Mesodermal cell (in vitro differentiated cells): ENCODE results near the gene NAP1L4.
A peak's percentile ranks its signal among the peaks of the same experiment; 100 is the strongest.
"Not testable (repeated sequence)": the region's sequence is repeated elsewhere in the genome, so short reads cannot be mapped to it uniquely, and the experiment has no call there.

Experiments used
- H3K27ac ChIP-seq: 2 replicates; pipeline ENCODE4 v1.7.0; 2013; ENCODE audit warnings: mild to moderate bottlenecking, low read depth, low read length, moderate library complexity; ENCODE audit not compliant: severe bottlenecking
- H3K36me3 ChIP-seq: 2 replicates; pipeline ENCODE4 v1.7.1; 2013; ENCODE audit warnings: mild to moderate bottlenecking, low read length, moderate library complexity; ENCODE audit not compliant: control insufficient read depth, insufficient read depth
- H3K4me1 ChIP-seq: one replicate; pipeline ENCODE4 v1.7.1; 2013; ENCODE audit warnings: mild to moderate bottlenecking, low read length; ENCODE audit not compliant: insufficient read depth, control insufficient read depth, poor library complexity, severe bottlenecking
- H3K4me3 ChIP-seq: 2 replicates; pipeline ENCODE4 v1.7.0; 2013; ENCODE audit warnings: low read length, control low read depth, mild to moderate bottlenecking; ENCODE audit not compliant: insufficient read depth, poor library complexity, severe bottlenecking; ENCODE audit errors: extremely low read depth
- H3K9me3 ChIP-seq: 2 replicates; pipeline ENCODE4 v1.7.1; 2013; ENCODE audit warnings: mild to moderate bottlenecking, low read length, moderate library complexity; ENCODE audit not compliant: control insufficient read depth
- WGBS, 2 experiments: methylation state at CpG; one replicate each; pipeline ENCODE4 v1.1.5; 2013; ENCODE audit warnings: missing lambda C conversion rate in 2 of 2; ENCODE audit not compliant: insufficient coverage in 2 of 2; 5-methylcytosine and 5-hydroxymethylcytosine counted together

NAP1L4 gene

DNA sequence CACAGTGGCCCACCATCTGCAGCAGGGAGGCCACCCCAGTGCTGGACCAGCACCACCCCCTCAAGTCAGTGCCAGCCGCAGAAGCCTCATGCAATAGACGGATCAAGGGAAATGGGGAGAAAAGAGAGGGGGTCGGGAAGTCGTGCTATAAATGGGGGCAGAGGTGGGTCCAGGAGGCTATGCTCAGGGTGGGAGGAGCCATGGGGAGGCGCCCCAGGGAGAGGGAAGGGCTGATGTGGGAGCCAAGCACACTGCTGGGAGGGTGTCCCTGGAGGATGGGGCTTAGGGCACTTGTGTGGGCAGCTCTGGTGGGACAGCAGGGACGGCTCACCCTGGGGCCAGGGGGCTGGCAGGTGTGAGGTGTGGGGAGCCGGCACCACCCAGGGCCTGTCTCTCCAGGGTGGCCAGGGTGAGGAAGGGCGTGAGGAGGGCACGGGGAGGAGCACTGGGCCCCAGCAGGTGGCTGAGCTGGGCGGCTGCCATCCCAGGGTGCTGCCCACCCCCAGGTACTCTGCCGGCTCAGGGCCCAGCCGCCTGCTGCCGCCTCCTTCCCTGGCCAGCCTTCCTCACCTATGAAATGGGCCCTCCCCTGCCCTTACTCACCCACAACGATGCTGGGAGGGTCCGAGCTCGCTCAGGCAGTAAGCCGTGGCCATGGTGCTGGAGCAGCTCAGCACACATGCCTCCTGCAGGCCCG lies 80.9 kb downstream of the NAP1L4 start:
- WGBS, 2 experiments = 90 to 92% methylated on average over 16 to 18 of the region's 18 CpGs
- H3K36me3 ChIP-seq = no peaks in the 10 kb centered on the region
- peaks cover 21% of the 10 kb centered on the region for H3K4me1 ChIP-seq
- H3K9me3 ChIP-seq = no peaks in the 10 kb centered on the region
- H3K4me3 ChIP-seq = no peak overlapping the region
- H3K27ac ChIP-seq = no peak overlapping the region

DNA sequence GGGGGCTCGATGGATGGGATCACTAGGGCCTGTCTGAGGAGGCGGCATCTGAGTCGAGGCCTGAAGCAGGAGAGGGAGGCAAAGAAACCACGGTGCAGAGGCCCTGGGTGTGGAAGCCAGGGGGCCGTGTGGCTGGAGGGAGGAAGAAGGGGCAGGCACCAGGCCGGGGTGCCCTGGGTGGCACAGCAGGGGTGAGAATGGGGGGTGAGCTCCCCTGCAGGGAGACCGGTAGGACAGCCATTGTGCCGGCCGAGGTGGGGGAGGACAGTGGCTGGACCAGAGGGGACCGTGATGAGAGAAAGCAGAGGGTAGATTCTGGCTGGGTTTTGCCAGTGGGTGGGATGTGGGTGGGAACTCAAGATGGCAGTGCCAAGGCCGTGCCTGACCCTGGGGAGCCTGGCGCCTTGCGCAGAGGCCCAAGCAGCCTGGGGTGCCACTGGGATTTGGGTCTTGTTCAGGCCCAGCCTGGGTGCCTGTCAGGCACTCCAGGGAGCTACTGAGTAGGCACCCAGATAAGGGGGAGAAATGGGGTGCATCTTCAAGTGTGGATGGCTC lies 81.7 kb downstream of the NAP1L4 start:
- WGBS, 2 experiments = 91 to 94% methylated on average over 13 of the region's 13 CpGs
- H3K4me3 ChIP-seq = no peak overlapping the region
- no peaks in the 10 kb centered on the region for H3K9me3 ChIP-seq
- no peaks in the 10 kb centered on the region for H3K36me3 ChIP-seq
- no peak overlapping the region for H3K27ac ChIP-seq
- H3K4me1 ChIP-seq = peaks cover 21% of the 10 kb centered on the region

DNA sequence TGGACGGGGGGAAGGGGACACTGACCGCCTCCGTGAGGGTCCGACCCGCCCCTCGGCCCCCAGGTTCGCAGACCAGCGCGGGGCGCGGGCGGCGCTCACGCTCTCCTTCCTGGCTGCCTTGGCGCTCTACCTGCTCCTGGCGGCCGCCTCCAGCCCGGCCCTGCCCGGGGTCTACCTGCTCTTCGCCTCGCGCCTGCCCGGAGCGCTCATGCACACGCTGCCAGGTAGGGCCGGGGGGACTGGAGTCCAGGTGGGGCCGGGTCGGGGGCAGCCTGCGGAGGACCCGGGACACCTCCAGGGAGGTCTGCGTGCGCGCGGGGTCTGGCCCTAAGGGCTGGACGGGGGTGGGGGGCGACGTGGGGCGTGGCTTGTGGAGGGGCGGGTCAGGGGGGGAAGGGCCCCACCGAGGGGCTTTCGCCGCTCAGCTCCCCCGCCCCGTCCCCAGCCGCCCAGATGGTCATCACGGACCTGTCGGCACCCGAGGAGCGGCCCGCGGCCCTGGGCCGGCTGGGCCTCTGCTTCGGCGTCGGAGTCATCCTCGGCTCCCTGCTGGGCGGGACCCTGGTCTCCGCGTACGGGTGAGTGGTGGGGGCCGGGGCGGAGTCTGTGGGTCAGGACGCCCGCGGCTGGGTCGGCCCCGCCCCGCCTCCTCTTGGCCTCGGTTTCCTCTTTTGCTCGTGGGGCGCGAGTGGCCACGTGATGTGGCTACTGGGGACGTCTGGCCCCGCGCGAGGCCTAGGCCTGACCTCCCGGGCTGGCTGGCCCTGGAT lies 82.8 kb downstream of the NAP1L4 start:
- Histone ChIP-seq H3K36me3 (no peaks in the 10 kb centered on the region), H3K27ac (no peak overlapping the region), H3K4me1 (peaks cover 21% of the 10 kb centered on the region), H3K9me3 (no peaks in the 10 kb centered on the region), H3K4me3 (no peak overlapping the region)
- 75 to 82% methylated on average over 51 to 71 of the region's 78 CpGs for WGBS, 2 experiments

DNA sequence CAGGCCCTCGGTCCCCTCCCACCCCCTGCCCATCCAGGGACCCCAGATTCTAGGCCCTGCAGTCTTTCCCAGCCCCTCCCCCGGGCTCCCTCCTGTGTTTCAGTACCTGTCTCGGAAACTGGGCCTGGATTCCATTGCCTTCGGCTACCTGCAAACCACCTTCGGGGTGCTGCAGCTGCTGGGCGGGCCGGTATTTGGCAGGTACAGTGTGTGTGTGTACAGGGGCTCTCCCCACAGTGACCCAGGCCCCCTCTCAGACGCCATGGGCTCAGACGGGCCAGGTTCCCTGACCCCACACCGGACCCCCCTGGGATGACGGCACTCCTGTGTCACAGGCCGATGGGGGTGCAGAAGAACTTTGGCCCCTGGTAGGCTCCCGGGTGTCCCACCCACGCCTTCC lies 84.0 kb downstream of the NAP1L4 start:
- Histone ChIP-seq H3K9me3 (no peaks in the 10 kb centered on the region), H3K4me1 (peaks cover 14% of the 10 kb centered on the region), H3K27ac (no peak overlapping the region), H3K36me3 (no peaks in the 10 kb centered on the region), H3K4me3 (no peak overlapping the region)
- WGBS, 2 experiments = 90 to 93% methylated on average over 9 to 13 of the region's 14 CpGs

DNA sequence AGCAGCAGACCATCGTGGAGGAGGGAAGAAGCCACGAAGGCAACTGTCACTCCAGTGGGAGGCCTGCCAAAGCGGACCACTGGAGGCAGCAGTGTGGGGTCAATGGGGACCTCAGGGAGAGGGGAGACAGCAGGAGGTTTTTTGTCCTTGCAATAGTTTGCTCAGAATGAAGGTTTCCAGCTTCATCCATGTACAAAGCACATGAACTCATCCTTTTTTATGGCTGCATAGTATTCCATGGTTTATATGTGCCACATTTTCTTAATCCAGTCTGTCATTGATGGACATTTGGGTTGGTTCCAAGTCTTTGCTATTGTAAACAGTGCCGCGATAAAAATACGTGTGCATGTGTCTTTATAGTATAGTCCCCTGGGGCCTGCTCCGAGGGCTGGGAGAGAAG lies 86.8 kb downstream of the NAP1L4 start:
- not testable (repeated sequence) for H3K9me3 ChIP-seq, H3K36me3 ChIP-seq, H3K4me1 ChIP-seq, H3K27ac ChIP-seq, H3K4me3 ChIP-seq
- WGBS, 2 experiments = 93 to 97% methylated on average over 7 of the region's 7 CpGs

DNA sequence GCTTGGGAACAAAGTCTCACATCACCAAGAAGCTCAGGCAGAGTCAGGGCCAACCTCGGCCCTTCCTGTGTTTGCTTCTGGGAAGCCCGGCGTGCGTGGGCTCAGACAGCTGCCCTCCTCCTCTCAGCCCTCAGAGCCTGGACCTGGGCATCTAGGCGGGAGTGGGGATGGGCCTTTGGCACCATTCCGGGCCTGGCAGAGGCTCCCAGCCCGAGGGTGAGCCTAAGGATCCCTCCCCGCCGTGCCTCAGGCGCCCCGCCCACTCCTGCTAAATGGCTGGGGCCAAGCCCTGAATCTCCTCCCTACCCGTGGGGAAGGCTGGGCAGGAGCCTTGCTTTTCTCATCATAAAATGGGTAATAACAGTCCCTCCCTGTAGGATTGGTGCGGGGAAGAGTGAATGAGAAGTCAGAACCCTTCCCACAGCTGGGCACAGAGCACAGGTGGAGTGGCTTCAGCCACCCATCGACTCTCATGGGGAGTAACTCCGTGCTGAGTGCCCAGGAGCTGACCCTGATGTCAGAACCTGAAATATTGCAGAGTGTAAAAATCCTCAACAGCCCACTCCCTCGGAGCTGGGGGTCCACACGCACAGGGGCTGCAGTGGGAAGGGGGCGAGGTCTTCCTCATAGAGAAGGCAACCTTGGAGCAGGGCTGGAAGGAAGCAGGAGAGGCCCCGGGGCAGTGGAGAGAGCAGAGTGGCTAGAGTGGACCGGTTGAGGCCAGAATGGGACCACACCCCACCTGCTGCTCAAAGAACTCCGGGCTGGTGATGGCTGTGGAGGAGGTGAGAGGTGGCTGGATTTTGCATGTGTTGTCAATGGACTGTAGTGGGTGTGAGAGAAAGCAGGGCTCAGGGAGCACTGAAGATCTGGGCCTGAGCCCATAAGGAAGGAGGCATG lies 87.7 kb downstream of the NAP1L4 start:
- Histone ChIP-seq H3K4me3 (no peak overlapping the region), H3K36me3 (no peaks in the 10 kb centered on the region), H3K27ac (no peak overlapping the region), H3K4me1 (peaks cover 13% of the 10 kb centered on the region), H3K9me3 (no peaks in the 10 kb centered on the region)
- 82% methylated on average over 16 to 18 of the region's 21 CpGs for WGBS, 2 experiments

DNA sequence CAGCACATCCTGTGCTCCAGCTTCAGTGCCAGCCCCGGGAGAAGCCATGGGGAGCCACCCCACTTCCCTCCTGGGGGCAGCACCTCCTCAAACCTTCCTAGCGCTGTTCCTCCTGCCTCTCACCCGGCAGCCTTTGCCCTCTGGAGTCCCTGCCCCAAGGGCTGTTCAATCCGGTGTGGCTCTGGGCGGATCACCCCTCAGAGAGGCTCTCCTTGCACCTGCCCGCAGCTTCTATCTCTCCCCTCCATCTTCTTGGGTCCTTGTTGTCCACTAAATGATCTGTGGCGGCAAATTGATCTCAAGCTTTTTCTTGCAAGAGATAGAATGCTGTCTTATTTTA lies 88.5 kb downstream of the NAP1L4 start:
- H3K4me1 ChIP-seq = peaks cover 21% of the 10 kb centered on the region
- no peaks in the 10 kb centered on the region for H3K36me3 ChIP-seq
- H3K9me3 ChIP-seq = no peaks in the 10 kb centered on the region
- 72 to 75% methylated on average over 6 of the region's 7 CpGs for WGBS, 2 experiments
- H3K4me3 ChIP-seq = no peak overlapping the region
- no peak overlapping the region for H3K27ac ChIP-seq

DNA sequence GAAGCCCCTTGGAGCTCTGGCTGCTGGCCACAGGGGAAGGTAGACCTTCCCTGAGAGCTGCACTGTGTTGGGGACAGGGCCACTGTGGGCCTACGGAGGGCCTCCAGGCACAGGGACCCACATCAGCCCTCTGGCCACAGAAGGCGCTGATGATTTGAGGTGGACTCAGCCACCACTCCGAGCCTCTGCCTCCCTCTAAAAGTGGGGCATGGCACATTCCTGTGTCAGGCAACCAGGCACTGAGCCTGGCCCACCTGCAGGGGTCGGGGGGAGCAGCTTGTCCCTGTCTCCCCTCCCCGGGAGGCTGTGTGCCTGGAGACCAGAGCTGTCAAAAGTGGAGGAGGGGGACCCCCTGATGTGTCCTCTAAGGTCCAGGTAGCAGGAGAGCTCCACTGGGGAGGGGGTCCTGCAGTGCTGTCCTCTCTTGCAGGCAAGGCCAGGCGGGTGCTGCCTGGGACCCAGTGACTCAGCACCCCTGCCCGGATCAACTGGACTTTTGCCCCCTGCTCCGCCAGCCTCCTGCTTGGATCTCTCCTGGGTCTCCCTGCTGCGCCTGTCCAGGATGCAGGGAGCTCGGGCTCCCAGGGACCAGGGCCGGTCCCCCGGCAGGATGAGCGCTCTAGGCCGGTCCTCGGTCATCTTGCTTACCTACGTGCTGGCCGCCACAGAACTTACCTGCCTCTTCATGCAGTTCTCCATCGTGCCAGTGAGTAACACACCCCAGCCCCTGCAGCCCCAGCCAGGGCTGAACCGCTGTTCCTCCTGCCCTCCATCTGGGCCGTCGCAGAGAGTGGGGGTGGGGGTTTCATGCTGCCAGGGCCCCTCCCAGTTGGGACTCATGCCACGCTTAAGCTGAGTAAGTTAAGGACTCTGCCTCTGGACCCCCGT lies 89.1 kb downstream of the NAP1L4 start:
- Histone ChIP-seq H3K4me1 (peaks cover 26% of the 10 kb centered on the region), H3K36me3 (no peaks in the 10 kb centered on the region), H3K9me3 (no peaks in the 10 kb centered on the region), H3K4me3 (peak overlapping the region; percentile 57), H3K27ac (no peak overlapping the region)
- WGBS, 2 experiments = 78 to 80% methylated on average over 20 of the region's 23 CpGs

DNA sequence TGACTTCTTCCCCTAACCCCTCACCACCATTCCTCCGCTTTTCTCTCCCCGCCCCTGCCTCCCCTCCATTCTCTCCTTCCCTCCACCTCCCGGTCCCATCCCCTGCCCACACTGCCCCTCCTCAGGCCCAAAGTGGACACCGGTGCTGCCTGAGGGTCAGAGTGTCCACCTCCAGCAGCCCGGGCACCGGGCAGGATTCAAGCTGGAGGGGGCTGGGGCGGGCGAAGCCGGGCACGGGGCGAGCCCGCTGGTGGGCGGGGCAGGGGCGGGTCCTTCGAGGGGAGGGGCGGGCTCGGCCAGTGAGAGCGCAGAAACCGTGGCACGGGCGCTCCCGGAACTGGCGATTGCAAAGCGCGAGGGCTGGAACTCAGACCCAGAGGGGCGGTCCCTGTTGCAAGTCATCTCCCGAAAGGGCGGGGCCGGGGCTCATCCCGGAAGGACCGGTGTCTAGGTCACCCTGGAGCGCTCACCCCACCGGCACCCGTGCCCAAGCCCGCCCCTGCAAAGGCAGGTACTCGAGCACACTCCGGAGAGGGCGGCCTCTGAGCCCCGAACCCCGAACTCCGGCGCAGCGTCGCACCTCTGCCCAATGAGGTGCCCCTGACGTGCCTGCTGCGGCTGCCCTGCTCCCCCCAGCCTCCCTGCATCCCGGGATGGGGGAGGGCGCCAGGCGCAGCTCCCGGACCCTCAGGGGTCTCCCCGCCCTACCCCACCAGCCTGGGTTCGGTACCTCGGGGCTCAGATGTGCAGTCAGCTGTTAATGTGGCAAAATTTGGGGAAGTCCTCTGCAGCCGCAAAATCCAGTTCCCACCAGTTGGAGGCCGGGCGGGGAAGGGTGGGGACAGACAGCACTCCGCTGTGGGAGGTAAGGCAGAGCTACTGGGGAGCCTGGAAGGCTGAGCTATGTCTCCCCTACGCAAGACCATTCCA lies 90.0 kb downstream of the NAP1L4 start:
- H3K4me1 ChIP-seq = peaks cover 31% of the 10 kb centered on the region
- no peaks in the 10 kb centered on the region for H3K36me3 ChIP-seq
- no peak overlapping the region for H3K27ac ChIP-seq
- 4 to 6% methylated on average over 45 of the region's 58 CpGs for WGBS, 2 experiments
- H3K4me3 ChIP-seq = peak overlapping the region; percentile 57
- no peaks in the 10 kb centered on the region for H3K9me3 ChIP-seq
